Activated naive CD4-positive, alpha-beta T cell (primary cell): ENCODE results near the gene SBF1.
"Not testable (repeated sequence)": the region's sequence is repeated elsewhere in the genome, so short reads cannot be mapped to it uniquely, and the experiment has no call there.

ENCODE experiments used
- DNase-seq, 4 experiments: peaks; one replicate each; lab custom pipeline; 2025; lab: John Stamatoyannopoulos, UW

Gene SBF1

DNA sequence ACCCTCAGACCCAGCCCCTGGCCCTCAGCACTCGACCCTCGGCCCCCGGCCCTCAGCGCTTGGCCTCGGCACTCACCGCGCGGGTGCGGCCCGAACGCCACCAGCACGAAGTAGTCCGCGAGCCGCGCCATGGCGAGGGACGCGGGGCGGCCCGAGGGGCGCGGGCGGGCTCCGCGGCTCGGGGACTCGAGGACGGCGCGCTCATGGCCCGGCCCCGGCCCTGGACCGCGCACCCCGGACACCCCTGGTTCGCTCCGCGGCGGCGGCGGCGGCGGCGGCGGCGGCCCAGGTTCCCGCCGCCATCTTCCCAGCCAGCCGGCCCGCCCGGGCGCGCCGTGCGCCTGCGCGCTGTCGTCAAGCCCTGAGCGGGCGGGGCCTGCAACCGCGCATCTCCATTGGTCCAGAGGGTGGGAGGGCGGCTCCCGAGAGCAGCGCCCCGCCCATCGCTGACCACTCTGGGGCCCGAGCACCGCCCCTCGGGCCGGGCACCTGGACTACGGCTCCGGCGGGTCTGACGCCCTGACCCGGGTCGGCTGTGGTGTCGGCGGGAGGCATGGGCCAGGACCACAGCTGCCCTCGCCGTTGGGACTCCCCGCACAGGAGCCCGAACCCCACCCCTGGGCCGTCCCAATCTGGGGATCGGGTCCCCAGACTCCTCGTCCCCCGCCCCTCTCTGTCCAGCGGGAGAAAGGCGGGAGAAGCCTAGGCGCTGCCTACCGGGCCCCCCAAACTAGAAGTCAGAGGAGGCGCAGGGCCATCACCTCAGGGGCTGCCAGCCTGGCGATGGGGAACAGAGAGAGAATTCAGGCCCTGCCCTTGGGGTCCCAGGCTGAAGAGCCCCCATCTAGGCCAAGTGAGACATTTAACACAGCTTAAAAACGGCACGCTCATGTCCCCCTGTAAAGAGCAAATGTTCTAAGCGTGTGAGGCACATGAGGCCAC is at the start of gene SBF1:
SBF1 (minus strand) TSS at position 326 of the 942 bp plus-strand sequence; CDS start at position 131, 195 bp downstream.
- DNase-seq = peak; percentile 65 to 89 (median 74)

- no peak for DNase-seq
These were observed 49.2 kb upstream of the SBF1 start for GRCh38 chr22:50523806-50524675.

- DNase-seq = no peak
These were observed 48.6 kb upstream of the SBF1 start for GRCh38 chr22:50523458-50523805.

GRCh38 chr22:50522806-50523438 is 48.1 kb upstream of the SBF1 start:
- DNase-seq = no peak

GRCh38 chr22:50522208-50522805 is 47.5 kb upstream of the SBF1 start:
- no peak for DNase-seq

DNA sequence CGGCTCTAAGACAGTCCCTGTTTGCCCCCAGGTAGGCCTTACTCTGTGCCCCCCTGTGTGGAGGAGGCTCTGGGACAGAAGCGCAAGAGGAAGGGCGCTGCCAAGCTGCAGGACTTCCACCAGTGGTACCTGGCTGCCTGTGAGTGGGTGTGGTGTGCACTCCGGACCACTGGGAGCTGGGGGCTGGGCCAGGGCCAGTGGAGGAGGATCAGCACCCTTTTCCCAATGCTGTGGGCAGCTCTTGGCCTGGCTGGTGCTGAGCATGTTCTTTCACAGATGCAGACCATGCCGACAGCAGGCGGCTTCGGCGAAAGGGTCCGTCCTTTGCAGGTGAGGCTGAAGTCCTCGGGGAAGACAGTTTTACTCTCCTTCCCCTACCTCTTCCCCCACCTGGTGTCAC is 46.9 kb upstream of the SBF1 start:
- DNase-seq = no peak

GRCh38 chr22:50520826-50521453 is 46.1 kb upstream of the SBF1 start:
- DNase-seq = no peak

- not testable (repeated sequence) for DNase-seq
These were observed 45.3 kb upstream of the SBF1 start for GRCh38 chr22:50520184-50520583.

DNA sequence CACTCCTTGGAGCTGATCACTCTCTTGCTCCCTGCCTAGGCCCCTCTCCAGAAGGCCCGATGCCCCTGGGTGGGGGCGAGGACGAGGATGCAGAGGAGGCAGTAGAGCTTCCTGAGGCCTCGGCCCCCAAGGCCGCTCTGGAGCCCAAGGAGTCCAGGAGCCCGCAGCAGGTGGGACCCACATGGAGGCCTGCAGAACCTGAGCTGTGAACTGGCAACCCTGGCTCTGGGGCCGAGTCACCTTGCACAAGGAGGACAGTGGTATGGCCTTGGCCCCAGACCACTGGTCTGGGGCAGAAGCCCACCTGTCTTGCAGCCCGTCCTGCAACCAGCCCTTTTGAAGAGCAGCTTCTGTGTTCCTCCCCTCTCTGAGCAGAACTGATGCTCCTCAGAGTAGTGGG is 44.3 kb upstream of the SBF1 start:
- DNase-seq = no peak

- DNase-seq = no peak
These were observed 43.8 kb upstream of the SBF1 start for GRCh38 chr22:50518606-50519005.

DNA sequence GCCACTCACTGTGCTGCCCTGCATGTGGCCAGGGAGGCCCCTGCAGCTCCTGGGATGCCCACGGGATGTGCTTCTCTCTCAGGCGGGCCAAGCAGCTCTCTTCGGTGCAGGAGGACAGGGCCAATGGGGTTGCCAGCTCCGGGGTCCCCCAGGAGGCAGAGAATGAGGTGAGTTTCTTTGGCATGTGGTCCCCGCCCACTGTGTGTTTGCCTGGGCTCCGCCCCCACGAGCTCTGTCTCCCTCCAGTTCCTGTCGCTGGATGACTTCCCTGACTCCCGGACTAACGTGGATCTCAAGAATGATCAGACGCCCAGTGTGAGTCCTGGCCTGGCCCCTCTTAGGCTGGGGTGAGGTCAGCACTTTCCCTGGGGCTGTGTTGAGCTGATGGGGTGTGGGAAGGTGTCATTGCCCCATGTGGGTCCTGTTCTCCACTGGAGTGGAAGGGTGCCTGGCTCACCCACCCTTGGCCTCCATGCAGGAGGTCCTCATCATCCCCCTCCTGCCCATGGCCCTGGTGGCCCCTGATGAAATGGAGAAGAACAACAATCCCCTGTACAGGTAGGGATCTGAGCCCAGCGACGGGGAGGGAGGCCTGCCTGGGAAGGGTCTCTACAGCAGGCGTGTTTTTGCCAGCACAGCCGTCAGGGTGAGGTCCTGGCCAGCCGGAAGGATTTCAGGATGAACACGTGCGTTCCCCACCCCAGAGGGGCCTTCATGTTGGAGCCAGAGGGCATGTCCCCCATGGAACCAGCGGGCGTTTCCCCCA is 42.8 kb upstream of the SBF1 start:
- DNase-seq = no peak

GRCh38 chr22:50516891-50517290 is 42.1 kb upstream of the SBF1 start:
- no peak for DNase-seq

GRCh38 chr22:50516068-50516467 is 41.2 kb upstream of the SBF1 start:
- no peak for DNase-seq

DNA sequence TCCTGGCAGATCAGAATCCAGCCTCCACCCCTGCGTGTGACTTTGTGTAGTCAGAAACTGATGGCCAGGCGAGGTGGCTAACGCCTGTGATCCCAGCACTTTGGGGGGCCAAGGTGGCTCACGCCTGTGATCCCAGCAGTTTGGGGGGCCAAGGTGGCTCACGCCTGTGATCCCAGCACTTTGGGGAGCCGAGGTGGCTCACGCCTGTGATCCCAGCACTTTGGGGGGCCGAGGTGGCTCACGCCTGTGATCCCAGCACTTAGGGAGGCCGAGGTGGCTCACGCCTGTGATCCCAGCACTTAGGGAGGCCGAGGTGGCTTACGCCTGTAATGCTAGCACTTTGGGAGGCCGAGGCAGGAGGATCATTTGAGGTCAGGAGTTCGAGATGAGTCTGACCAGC is 38.3 kb upstream of the SBF1 start:
- DNase-seq = no peak

DNA sequence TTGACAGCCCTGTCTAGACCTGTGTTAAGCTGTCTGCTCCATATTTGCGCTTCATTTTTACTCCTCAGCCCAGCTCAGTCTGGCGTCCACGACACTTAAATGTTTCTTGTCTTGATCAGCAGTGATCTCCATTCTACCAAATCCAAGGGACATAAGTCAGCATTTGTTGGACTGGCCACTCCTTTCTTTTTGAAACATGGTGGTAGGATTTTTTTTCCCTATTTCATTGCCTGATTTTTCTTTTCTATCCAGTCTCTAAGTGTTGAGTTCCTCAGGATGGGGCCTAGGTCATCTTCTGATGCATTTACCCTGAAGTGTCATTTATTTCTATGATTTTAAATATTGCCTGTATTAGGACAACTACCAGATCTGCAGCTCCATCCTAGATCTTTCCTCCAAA is 34.1 kb upstream of the SBF1 start:
- DNase-seq = no peak

DNA sequence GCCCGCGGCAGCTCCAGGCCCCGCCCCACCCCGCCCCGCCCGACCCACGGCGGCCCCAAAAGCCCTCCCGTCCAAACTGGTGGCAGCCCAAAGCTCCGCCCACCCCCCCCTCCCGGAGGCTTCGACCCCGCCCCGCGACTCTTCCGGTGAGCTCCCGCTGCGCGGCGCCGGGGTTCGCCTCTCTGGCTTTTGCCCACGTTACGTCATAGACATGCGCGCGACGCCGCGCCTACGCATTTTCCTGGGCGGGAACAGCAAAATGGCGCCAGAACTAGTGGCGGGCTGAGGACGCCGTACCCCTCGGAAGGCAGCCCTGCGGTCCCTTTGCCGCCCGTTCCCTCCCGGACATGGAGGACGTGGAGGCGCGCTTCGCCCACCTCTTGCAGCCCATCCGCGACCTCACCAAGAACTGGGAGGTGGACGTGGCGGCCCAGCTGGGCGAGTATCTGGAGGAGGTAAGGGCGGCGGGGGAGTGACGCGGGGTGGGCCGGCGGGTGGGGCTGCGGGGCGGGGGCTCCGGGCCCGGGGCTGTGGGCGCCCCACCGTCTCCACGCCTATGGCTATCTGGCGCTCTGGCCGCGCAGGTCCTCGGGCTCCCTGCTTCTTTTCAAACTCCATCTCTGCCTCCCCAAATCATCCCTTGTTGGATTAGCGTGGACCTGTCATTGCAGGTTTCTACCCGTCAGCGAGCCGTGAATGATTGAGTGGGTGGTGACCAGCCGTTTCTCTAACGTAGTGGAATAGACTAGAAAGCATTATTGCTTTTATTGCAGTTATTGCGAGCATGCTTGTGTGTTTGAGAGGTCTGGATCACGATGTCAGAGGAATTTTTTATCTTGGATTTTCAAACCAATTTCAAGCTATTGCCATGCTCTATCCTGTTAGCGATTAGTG is 33.4 kb upstream of the SBF1 start, which contains the start of gene NCAPH2:
NCAPH2 (plus strand) TSS at position 234 of the 894 bp plus-strand sequence; CDS start at position 348, 114 bp downstream.
- DNase-seq = peak in 3 of 4 experiments; percentile 100

- peak; percentile 100 for DNase-seq
These were observed 32.7 kb upstream of the SBF1 start, which contains the start of gene LMF2 for GRCh38 chr22:50507421-50507990. Gene LMF2, minus strand, starts transcription at chr22:50507702. Its CDS starts 27 bp downstream, at chr22:50507675.

- DNase-seq = no peak
These were observed 32.0 kb upstream of the SBF1 start for GRCh38 chr22:50506611-50507420.
